ENCODE data around the gene CAD. TPM values are rescaled to one million over a fixed set of nuclear protein-coding genes. Genes with fewer than 3 reads are reported as not detected.

The CAD gene
- total and polyA plus RNA-seq, 10 of the 15 experiments (the other 5 are each of a cell fraction or from before 2014, with no cell fraction given), result 7.6 to 119 (median 50.7) TPM

DNA sequence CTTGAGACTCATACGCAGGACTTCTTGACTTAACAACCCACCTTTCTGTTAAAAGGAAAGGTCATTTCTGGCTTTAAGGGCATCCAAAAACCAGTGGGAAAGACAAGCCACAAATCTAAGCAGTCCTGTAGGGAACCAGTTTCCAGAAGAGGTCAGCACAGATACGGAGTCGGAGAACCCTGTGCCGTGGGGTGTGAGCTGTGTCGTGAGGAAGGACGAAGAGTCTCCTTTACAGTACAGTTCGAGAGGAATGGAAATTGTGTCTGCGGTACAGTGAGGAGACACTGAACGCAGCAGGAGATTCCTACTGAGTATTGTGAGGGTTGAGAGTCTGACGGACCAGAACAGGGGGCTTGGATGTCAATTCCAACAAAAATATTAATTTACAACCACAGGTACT, 27.9 kb downstream of the CAD start:
- ATAC-seq, result no peak
- H3K36me3 ChIP-seq (ENCODE audit: control insufficient read depth in 2 of 2, insufficient read depth in 2 of 2, low read length in 1 of 2), result peaks cover 24 to 38% of the 10 kb centered on the region in 2 experiments

More for the DNA sequence above, 27.9 kb downstream of the CAD start:
- Histone ChIP-seq H3K9ac (ENCODE audit: control insufficient read depth, insufficient read depth, low read length) (no peak overlapping the region), H3K9me3 (replicated peaks; ENCODE audit: control insufficient read depth, insufficient read depth, low read length) (no peaks in the 10 kb centered on the region), H3K27me3 (replicated peaks in 1 of 2; ENCODE audit: control insufficient read depth in 2 of 2, insufficient read depth in 2 of 2, low read length in 1 of 2) (no peaks in the 10 kb centered on the region), H3K79me2 (ENCODE audit: control insufficient read depth, insufficient read depth, low read length) (no peaks in the 10 kb centered on the region), H3K4me2 (ENCODE audit: control insufficient read depth, insufficient read depth) (no peak overlapping the region), H3K4me3 (no peak overlapping the region), H3K27ac (ENCODE audit: control insufficient read depth, insufficient read depth) (no peak overlapping the region), H3K4me1 (ENCODE audit: control insufficient read depth, insufficient read depth, low read length) (no peaks in the 10 kb centered on the region), H2AFZ (ENCODE audit: control insufficient read depth, low read depth, low read length) (no peak overlapping the region), H4K20me1 (ENCODE audit: control insufficient read depth, insufficient read depth) (no peaks in the 10 kb centered on the region)
- no peak for DNase-seq (ENCODE audit: low read depth, low spot score)
- TF ChIP-seq PAX8 (IDR thresholded peaks at IDR 0.05) (no peak), HCFC1 (IDR thresholded peaks at IDR 0.05; ENCODE audit: low read length) (no peak), KDM1A (IDR thresholded peaks at IDR 0.05; ENCODE audit: borderline replicate concordance) (no peak), SMAD5 (IDR thresholded peaks at IDR 0.05; ENCODE audit: low read depth) (no peak), BMI1 (IDR thresholded peaks at IDR 0.05; ENCODE audit: borderline replicate concordance) (no peak), POLR2A (IDR thresholded peaks at IDR 0.05; ENCODE audit: low read depth, low read length) (no peak), ZBED1 (IDR thresholded peaks at IDR 0.05; ENCODE audit: borderline replicate concordance) (no peak), SUZ12 (IDR thresholded peaks at IDR 0.05; ENCODE audit: unreplicated experiment) (no peak), BHLHE40 (IDR thresholded peaks at IDR 0.05; ENCODE audit: borderline replicate concordance in 1 of 2, low read depth in 2 of 2, low read length in 1 of 2) (no peak), TBL1XR1 (IDR thresholded peaks at IDR 0.05; ENCODE audit: low read depth, low read length) (no peak)
- TF ChIP-seq, protein P1, sequence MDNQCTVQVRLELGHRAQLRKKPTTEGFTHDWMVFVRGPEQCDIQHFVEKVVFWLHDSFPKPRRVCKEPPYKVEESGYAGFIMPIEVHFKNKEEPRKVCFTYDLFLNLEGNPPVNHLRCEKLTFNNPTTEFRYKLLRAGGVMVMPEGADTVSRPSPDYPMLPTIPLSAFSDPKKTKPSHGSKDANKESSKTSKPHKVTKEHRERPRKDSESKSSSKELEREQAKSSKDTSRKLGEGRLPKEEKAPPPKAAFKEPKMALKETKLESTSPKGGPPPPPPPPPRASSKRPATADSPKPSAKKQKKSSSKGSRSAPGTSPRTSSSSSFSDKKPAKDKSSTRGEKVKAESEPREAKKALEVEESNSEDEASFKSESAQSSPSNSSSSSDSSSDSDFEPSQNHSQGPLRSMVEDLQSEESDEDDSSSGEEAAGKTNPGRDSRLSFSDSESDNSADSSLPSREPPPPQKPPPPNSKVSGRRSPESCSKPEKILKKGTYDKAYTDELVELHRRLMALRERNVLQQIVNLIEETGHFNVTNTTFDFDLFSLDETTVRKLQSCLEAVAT (IDR thresholded peaks at IDR 0.05), result no peak
- TF ChIP-seq, protein P2, sequence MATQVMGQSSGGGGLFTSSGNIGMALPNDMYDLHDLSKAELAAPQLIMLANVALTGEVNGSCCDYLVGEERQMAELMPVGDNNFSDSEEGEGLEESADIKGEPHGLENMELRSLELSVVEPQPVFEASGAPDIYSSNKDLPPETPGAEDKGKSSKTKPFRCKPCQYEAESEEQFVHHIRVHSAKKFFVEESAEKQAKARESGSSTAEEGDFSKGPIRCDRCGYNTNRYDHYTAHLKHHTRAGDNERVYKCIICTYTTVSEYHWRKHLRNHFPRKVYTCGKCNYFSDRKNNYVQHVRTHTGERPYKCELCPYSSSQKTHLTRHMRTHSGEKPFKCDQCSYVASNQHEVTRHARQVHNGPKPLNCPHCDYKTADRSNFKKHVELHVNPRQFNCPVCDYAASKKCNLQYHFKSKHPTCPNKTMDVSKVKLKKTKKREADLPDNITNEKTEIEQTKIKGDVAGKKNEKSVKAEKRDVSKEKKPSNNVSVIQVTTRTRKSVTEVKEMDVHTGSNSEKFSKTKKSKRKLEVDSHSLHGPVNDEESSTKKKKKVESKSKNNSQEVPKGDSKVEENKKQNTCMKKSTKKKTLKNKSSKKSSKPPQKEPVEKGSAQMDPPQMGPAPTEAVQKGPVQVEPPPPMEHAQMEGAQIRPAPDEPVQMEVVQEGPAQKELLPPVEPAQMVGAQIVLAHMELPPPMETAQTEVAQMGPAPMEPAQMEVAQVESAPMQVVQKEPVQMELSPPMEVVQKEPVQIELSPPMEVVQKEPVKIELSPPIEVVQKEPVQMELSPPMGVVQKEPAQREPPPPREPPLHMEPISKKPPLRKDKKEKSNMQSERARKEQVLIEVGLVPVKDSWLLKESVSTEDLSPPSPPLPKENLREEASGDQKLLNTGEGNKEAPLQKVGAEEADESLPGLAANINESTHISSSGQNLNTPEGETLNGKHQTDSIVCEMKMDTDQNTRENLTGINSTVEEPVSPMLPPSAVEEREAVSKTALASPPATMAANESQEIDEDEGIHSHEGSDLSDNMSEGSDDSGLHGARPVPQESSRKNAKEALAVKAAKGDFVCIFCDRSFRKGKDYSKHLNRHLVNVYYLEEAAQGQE (IDR thresholded peaks at IDR 0.05; ENCODE audit: low read depth, low read length), result no peak
- intact Hi-C loops (cut with micrococcal nuclease; ENCODE audit: unreplicated experiment) (no loop called here), in situ Hi-C loops (cut with MboI) (no loop called here)
- FAIRE-seq, result no peak
- WGBS (ENCODE audit: insufficient coverage, insufficient replicate concordance, low lambda C conversion rate, missing lambda C conversion rate), result 96% methylated on average over 10 of the region's 10 CpGs
- ChIA-PET RAD21 (ENCODE audit: unreplicated experiment) (interaction anchor here (0.6 kb wide), 1 partner anchor 35 kb away, joined by 3 read pairs; no protein-coding TSS in a partner anchor), SMC1A (ENCODE audit: uncharacterized antibody, unreplicated experiment) (interaction anchor here (1.0 kb wide), 1 partner anchor 283 kb away, joined by 3 read pairs; no protein-coding TSS in a partner anchor), CTCF (interaction anchor here (1.3 kb wide), 1 partner anchor 58 kb away, joined by 4 read pairs; no protein-coding TSS in a partner anchor), POLR2A (no interaction called here)
- no TSS peak for BruUV-seq (replicated peaks)

Measured in GM12878 (cell line).